Activated CD8-positive, alpha-beta memory T cell treated with anti-CD3 and anti-CD28 coated beads for 1 hour (primary cell): ENCODE results near the gene DHFR2.

Experiments
- DNase-seq, 2 donors: peaks; one replicate each; pipeline ENCODE4 v3.0.0-alpha.2; 2020; ENCODE audit warnings: low read depth in 1 of 2; ENCODE audit errors: extremely low read depth in 1 of 2

Gene DHFR2

DNA sequence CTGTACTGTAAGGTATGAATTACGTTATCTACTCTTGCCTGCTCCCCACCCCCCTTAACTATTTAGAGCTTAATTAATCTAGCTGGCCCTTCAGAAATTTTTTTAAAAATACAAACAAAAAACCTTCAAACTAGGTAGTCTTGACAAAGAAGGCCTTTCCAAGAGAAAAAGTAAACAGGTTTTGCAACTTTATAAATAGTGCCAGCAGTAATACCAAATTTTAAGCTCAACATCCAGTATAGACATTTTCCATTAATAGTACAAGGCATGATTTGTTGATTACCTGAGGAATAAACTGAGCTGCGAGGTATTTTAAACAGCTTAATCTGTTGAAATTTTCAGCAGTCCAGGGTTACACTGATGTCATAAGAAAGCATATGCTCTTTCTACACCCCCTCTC, 54.5 kb downstream of the DHFR2 start:
- no peak for DNase-seq
